Gastroesophageal sphincter (tissue), 4 donors: ENCODE data around the gene BTN3A1. TPM values are rescaled to one million over a fixed set of nuclear protein-coding genes. Genes with fewer than 3 reads are reported as not detected.
A peak's percentile ranks its signal among the peaks of the same experiment; 100 is the strongest.
"Not testable (repeated sequence)": the region's sequence is repeated elsewhere in the genome, so short reads cannot be mapped to it uniquely, and the experiment has no call there.

ENCODE experiments used
- ATAC-seq: fragments of 150-250 bp; one replicate; pipeline ENCODE4 v1.9.1; 2016; ENCODE audit warnings: mild to moderate bottlenecking, moderate library complexity
- H3K27ac ChIP-seq, 4 donors: fragments of 200-600 bp; sonication (generic) in 3 of 4; 1 replicate in 3 of 4; 2 replicates in 1 of 4; pipeline ENCODE4 v1.5.1; 2016 to 2019
- H3K27me3 ChIP-seq: fragments of 200-600 bp; sonication (generic); one replicate; pipeline ENCODE4 v1.5.1; 2019
- H3K36me3 ChIP-seq, 2 donors: fragments of 200-600 bp; sonication (generic); one replicate each; pipeline ENCODE4 v1.5.1; 2019; ENCODE audit warnings: control low read depth in 1 of 2
- H3K4me1 ChIP-seq, 3 donors: fragments of 200-600 bp; sonication (generic); 1 replicate in 2 of 3; 2 replicates in 1 of 3; pipeline ENCODE4 v1.5.1; 2016 to 2019; ENCODE audit warnings: control low read depth in 2 of 3
- H3K4me3 ChIP-seq, 2 donors: fragments of 200-600 bp; sonication (generic); one replicate each; pipeline ENCODE4 v1.5.1; 2019; ENCODE audit warnings: mild to moderate bottlenecking in 1 of 2, moderate library complexity in 1 of 2
- H3K9me3 ChIP-seq, 3 donors: fragments of 200-600 bp; sonication (generic); one replicate each; pipeline ENCODE4 v1.5.1; 2017 to 2019; ENCODE audit warnings: control low read depth in 2 of 3
- EP300 ChIP-seq: sonication (generic); formaldehyde crosslinking; IDR thresholded peaks from one replicate; pipeline ENCODE4 v1.6.1; 2017; ENCODE audit warnings: antibody characterized with exemption, mild to moderate bottlenecking
- POLR2A ChIP-seq, 2 donors: fragments of 450-650 bp; IDR thresholded peaks; one replicate each; pipeline ENCODE4 v1.6.1; 2017; ENCODE audit warnings: antibody characterized with exemption in 2 of 2, mild to moderate bottlenecking in 2 of 2, moderate library complexity in 1 of 2
- POLR2AphosphoS5 ChIP-seq: sonication (generic); formaldehyde crosslinking; IDR thresholded peaks from one replicate; pipeline ENCODE4 v1.6.1; 2017; ENCODE audit warnings: antibody characterized with exemption
- WGBS, 2 donors: methylation state at CpG; one replicate each; pipeline ENCODE4 v1.1.5; 2018; ENCODE audit warnings: low coverage in 1 of 2; 5-methylcytosine and 5-hydroxymethylcytosine counted together
- total RNA-seq, 4 donors: library from RNA; depleted of rRNA; stranded (reverse); fragments of >200 nt; gene quantifications; one replicate each; pipeline ENCODE4 v1.1.0, GENCODE V29; 2016
- TF ChIP-seq, protein P1 (sequence below), 4 experiments: fragments of 200-600 bp in 2 of 4; fragments of 450-650 bp in 2 of 4; sonication (generic) in 1 of 4; IDR thresholded peaks; one replicate each; pipeline ENCODE4 v1.5.1; 2017 to 2019; ENCODE audit warnings: antibody characterized with exemption in 4 of 4, mild to moderate bottlenecking in 2 of 4, moderate library complexity in 2 of 4

The BTN3A1 gene
- total RNA-seq, 4 donors from 2014 or later: 7.5 to 14.3 (median 8.2) TPM

DNA sequence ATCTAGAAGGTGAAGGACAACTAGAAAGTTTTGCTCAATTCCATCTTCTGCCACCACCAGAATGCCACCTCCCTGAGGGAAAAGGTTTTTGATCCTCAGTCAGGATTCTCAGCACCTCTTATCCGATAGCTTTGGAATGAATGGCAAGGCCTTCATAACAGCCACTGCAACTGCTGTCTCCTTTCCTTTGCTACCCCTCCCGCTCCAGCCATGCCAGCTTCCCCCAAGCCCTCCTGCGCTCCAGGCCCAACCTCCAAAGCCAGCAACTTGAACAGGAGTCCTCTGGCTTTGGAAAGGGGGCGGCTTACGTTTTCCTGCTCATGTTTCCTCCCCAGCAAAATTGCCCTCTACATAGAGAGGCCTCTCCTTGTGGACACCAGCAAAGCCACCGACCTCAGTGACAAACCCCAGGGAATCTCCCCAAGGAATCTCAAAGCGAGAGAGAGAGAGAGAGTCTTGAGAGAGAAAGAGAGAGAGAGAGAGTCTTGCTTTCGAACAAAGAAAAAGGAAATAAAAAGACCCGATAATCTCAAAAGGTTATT lies 55.3 kb downstream of the BTN3A1 start:
- WGBS, 2 donors: 0 to 16% methylated on average over 3 to 5 of the region's 9 CpGs
- TF ChIP-seq POLR2A (IDR thresholded peaks at IDR 0.05) (no peak), POLR2AphosphoS5 (no peak), EP300 (no peak)
- TF ChIP-seq, protein P1, sequence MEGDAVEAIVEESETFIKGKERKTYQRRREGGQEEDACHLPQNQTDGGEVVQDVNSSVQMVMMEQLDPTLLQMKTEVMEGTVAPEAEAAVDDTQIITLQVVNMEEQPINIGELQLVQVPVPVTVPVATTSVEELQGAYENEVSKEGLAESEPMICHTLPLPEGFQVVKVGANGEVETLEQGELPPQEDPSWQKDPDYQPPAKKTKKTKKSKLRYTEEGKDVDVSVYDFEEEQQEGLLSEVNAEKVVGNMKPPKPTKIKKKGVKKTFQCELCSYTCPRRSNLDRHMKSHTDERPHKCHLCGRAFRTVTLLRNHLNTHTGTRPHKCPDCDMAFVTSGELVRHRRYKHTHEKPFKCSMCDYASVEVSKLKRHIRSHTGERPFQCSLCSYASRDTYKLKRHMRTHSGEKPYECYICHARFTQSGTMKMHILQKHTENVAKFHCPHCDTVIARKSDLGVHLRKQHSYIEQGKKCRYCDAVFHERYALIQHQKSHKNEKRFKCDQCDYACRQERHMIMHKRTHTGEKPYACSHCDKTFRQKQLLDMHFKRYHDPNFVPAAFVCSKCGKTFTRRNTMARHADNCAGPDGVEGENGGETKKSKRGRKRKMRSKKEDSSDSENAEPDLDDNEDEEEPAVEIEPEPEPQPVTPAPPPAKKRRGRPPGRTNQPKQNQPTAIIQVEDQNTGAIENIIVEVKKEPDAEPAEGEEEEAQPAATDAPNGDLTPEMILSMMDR (IDR thresholded peaks at IDR 0.05): no peak
- Histone ChIP-seq H3K4me3 (peak overlapping the region; percentile 86 to 99), H3K36me3 (peaks cover 0 to 32% of the 10 kb centered on the region in 2 donors), H3K27ac (peak overlapping the region; percentile 88 to 92 (median 90)), H3K4me1 (peaks cover 9 to 51% (median 27%) of the 10 kb centered on the region in 3 donors), H3K27me3 (no peaks in the 10 kb centered on the region), H3K9me3 (no peaks in the 10 kb centered on the region)
- peak; percentile 73 for ATAC-seq

DNA sequence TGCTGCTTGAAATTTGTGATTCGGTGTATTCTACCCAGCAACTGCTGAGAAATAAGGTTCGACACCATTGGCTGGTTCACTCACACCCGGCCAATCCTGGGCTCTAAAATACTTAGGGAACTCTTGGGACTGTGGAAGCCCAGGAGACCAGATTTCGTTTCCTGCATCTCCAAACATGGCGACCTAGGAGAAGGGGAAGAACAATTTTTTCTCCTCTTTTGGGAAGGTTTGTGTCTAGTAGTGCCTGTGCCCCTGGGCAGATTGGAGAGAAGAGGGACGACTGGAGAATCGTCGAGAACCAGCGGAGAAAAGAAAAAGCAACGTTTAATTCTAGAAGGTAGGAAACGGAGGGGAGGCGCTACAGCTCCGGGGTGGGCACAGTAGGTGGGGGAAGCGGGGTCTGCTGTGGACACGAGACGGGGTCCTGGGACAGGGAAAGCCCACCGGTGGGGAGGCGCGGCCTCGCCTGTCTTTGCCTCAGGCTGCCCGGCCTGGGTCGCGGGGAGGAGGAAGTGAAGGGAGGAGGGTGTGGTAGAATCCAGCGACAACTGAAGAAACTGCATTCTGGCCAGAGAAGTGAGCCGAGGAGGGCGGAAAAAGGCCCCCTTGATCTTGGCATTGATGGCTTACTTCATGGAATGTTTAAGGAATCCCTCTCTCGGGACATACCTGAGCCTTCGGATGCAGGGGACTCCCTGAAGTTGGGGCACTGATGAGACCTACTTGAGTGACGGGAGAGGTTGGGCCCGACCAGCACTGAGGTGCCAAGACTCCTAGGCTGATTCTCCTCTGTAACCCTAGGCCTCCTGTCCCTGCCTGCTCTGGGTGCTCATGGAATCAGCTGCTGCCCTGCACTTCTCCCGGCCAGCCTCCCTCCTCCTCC lies 56.0 kb downstream of the BTN3A1 start, which contains the start of gene BTN2A1:
TSS of gene BTN2A1 (plus strand) at position 150 of the 883 bp plus-strand sequence. CDS start at position 832, 682 bp downstream.
- WGBS, 2 donors: 0 to 1% methylated on average over 22 to 28 of the region's 31 CpGs

DNA sequence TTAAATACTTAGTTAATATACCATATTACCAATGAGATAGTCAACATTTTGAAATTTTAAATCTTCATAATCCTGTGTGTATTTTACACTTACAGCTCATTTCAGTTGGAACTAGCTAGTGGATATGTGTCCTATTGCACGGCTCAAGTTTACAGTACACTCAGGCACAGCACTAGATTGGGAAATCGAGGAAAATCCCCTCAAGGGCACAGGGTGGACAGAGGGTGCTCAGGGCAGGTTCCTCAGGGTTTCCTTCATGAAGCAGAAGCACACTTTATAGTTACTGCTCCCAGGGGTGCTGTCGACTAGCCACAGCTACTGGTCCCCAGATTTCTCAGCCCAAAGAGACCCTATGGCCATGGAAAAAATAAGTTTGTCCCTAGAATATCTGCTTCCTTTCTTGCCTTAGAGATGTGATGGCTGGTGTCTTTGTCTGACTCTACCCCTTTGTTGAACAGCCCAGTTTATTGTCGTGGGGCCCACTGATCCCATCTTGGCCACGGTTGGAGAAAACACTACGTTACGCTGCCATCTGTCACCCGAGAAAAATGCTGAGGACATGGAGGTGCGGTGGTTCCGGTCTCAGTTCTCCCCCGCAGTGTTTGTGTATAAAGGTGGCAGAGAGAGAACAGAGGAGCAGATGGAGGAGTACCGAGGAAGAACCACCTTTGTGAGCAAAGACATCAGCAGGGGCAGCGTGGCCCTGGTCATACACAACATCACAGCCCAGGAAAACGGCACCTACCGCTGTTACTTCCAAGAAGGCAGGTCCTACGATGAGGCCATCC lies 57.1 kb downstream of the BTN3A1 start:
- no peak overlapping the region for H3K27ac ChIP-seq
- 46 to 79% methylated on average over 9 to 14 of the region's 16 CpGs for WGBS, 2 donors
- H3K9me3 ChIP-seq: no peaks in the 10 kb centered on the region

More for the DNA sequence above, 56.0 kb downstream of the BTN3A1 start, which contains the start of gene BTN2A1:
- H3K27ac ChIP-seq: peak within 1 kb of the TSS; percentile 88 to 92 (median 90)
- TF ChIP-seq EP300: no peak
- TF ChIP-seq POLR2AphosphoS5: peak; percentile 41
- TF ChIP-seq, protein P1 (IDR thresholded peaks at IDR 0.05): peak in 1 of 4 experiments; percentile 31
- TF ChIP-seq POLR2A (IDR thresholded peaks at IDR 0.05): peak in 1 of 2 donors; percentile 36
- H3K4me1 ChIP-seq: peaks cover 9 to 57% (median 27%) of the 10 kb centered on the region in 3 donors
- no peaks in the 10 kb centered on the region for H3K27me3 ChIP-seq
- H3K36me3 ChIP-seq: peaks cover 0 to 39% of the 10 kb centered on the region in 2 donors
- peak; percentile 99 for ATAC-seq
- no peaks in the 10 kb centered on the region for H3K9me3 ChIP-seq
- peak within 1 kb of the TSS; percentile 86 to 99 for H3K4me3 ChIP-seq

DNA sequence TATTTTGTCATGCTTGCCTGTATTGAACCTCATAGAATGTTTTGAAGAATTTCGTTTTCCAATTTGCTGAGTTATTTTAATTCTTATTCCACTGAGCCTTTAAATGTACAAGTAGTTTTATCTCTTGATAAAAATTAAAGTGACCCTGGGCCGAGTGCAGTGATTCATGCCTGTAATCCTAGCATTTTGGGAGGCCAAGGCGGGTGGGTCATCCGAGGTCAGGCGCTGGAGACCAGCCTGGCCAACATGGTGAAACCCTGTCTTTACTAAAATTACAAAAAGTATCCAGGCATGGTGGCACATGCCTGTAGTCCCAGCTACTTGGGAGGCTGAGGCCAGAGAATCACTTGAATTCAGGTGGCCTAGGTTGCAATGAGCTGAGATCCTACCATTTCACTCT lies 59.3 kb downstream of the BTN3A1 start:
- H3K27me3 ChIP-seq, ATAC-seq, H3K4me3 ChIP-seq, H3K9me3 ChIP-seq, H3K27ac ChIP-seq: not testable (repeated sequence)
- Histone ChIP-seq H3K4me1 (peaks cover 9 to 67% (median 27%) of the 10 kb centered on the region in 3 donors), H3K36me3 (peaks cover 16 to 72% of the 10 kb centered on the region in 2 donors)
- WGBS, 2 donors: 22 to 72% methylated on average over 2 to 5 of the region's 5 CpGs

More for the DNA sequence above, 57.1 kb downstream of the BTN3A1 start:
- H3K4me3 ChIP-seq: peak overlapping the region in 1 of 2 donors; percentile 86
- H3K4me1 ChIP-seq: peaks cover 9 to 68% (median 27%) of the 10 kb centered on the region in 3 donors
- TF ChIP-seq POLR2A (IDR thresholded peaks at IDR 0.05): no peak
- no peak for TF ChIP-seq POLR2AphosphoS5
- no peak for TF ChIP-seq EP300
- TF ChIP-seq, protein P1 (IDR thresholded peaks at IDR 0.05): no peak
- H3K27me3 ChIP-seq: no peaks in the 10 kb centered on the region
- peaks cover 1 to 50% of the 10 kb centered on the region in 2 donors for H3K36me3 ChIP-seq
- ATAC-seq: no peak

DNA sequence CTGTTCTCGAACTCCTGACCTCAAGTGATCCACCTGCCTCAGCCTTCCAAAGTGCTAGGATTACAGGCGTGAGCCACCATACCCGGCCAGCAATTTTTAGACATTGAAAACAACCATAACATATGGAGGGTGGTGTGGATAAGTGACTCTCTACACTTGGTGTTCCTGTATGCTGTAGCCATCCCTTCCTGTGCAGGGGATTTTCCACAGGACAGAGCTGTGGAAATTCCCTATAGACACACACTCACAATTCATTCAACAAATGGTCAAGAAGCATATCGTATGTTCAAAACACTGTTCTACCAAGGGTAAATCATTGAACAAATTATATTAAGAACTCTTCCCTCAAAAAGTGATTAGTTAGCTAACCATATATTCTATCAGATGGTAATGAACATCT lies 61.9 kb downstream of the BTN3A1 start:
- Histone ChIP-seq H3K4me3 (no peak overlapping the region), H3K27me3 (no peaks in the 10 kb centered on the region), H3K36me3 (peaks cover 19 to 98% of the 10 kb centered on the region in 2 donors), H3K27ac (no peak overlapping the region), H3K4me1 (peaks cover 8 to 50% (median 23%) of the 10 kb centered on the region in 3 donors), H3K9me3 (no peaks in the 10 kb centered on the region)
- TF ChIP-seq, protein P1 (IDR thresholded peaks at IDR 0.05): no peak
- TF ChIP-seq EP300 (no peak), POLR2A (IDR thresholded peaks at IDR 0.05) (no peak), POLR2AphosphoS5 (no peak)
- no peak for ATAC-seq
- 85 to 90% methylated on average over 3 to 4 of the region's 4 CpGs for WGBS, 2 donors
